GM18508 (cell line): ENCODE measurements around the gene IDH2.
"Not testable (repeated sequence)": the region's sequence is repeated elsewhere in the genome, so short reads cannot be mapped to it uniquely, and the experiment has no call there.

Source experiments
- ATAC-seq: cut with Tn5 transposase; IDR thresholded peaks from one replicate; pipeline ENCODE4 v1.9.1; 2021; ENCODE audit warnings: moderate number of reproducible peaks; ENCODE audit not compliant: insufficient read depth, unreplicated experiment

IDH2 gene

DNA sequence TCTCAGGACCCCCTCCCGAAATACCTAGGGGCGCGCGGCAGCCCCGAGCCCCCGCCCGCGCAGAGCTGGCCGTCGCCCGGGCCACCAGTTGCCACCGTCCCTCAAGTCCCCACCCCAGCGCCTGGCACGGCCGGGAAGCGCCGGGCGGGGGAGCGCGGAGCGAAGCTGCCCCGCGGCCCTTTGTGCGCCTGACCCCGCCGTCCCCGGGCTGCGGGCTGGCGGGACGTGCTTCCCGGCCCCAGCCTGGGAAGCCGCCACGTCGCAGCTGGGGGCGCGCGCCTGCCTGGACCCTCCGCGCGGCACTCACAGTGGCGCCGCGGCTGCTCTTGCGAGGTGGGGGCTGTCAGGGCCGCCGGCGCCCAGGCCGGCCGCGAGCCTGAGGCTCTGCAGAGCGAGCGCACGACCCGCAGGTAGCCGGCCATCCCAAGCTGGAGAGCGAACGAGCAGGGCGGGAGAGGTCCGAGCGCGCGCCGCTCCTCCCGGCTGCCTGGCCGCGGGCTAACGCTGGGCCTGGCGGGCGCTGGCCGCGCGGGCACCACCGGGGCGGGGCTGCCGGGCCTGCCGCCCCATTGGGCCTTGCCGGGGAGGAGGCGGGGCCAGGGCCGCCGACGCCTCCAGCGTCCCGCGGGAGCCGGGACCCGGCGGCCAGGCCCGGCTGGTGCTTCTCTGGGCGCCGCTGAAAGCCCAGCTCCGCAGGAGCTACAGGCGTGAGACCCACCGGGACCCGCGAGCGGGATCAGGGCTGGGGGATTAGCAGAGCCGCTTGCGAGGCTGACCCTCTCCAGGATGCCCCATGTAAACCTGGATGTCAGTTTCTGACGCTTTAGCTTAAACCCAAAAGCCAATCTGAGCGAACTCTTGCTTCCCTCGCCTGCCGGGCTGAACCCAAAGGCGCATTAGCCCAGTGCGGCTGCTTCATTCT is at the start of gene IDH2:
Gene IDH2 (minus strand): TSS at position 500 of the 922 bp plus-strand sequence. CDS start 78 bp downstream, at position 422.
- ATAC-seq, result no peak

DNA sequence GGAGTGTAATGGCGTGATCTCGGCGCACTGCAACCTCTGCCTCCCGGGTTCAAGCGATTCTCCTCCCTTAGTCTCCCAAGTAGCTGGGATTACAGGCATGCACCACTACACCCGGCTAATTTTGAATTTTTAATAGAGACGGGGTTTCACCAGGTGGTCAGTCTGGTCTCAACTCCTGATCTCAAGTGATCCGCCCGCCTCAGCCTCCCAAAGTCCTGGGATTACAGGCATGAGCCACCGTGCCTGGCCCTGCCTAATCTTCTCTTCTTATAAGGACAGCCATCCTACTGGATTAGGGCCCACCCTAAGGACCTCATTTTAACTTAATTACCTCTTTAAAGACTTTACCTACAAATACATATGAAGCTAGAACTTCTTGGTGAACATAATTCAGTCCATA is 48.3 kb upstream of the IDH2 start:
- not testable (repeated sequence) for ATAC-seq

- ATAC-seq, result no peak
These were observed 47.5 kb upstream of the IDH2 start for GRCh38 chr15:90149609-90150340.

GRCh38 chr15:90146198-90146761 is 44.0 kb upstream of the IDH2 start:
- not testable (repeated sequence) for ATAC-seq

GRCh38 chr15:90145761-90146160 is 43.5 kb upstream of the IDH2 start:
- ATAC-seq, result no peak

- no peak for ATAC-seq
These were observed 43.0 kb upstream of the IDH2 start for GRCh38 chr15:90145259-90145658.

- no peak for ATAC-seq
These were observed 40.9 kb upstream of the IDH2 start for GRCh38 chr15:90143166-90143655.

DNA sequence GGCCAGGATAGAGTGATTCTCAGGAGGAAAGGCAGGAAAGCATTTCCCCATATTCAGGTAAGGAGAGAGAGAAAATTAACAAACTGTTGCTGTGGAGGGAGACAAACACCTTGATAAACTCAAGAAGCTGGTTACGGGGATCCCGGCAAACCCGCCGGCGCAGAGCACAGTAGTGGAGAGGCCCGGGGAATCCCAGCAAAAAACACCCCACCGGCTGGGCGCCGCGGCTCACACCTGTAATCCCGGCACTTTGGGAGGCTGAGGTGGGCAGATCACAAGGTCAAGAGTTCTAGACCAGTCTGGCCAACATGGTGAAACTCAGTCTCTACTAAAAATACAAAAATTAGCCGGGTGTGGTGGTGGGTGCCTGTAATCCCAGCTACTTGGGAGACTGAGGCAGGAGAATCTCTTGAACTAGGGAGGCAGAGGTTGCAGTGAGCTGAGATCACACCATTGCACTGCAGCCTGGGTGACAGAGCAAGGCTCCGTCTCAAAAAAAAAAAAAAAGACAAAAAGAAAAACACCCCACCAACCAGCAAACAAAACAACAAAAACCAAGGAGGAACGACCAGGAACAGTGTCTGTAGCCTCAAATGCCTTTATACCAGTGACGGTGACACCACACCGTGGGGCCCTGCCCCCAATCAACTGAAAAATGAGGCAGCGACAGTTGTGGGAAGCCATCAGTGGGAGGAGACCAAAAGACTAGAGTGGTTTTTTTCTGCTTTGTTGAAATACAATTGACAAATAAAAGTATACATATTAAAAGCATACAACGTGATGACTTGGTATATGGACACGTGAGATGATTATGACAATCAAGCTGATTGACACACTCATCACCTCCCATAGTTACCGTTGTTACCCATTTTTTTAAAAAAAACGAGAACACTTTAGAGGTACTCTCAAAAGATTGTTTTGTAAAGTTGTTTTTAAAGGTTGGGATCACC is 40.2 kb upstream of the IDH2 start:
- no peak for ATAC-seq

GRCh38 chr15:90141646-90142045 is 39.4 kb upstream of the IDH2 start:
- ATAC-seq, result no peak

GRCh38 chr15:90139549-90139948 is 37.3 kb upstream of the IDH2 start:
- ATAC-seq, result not testable (repeated sequence)

DNA sequence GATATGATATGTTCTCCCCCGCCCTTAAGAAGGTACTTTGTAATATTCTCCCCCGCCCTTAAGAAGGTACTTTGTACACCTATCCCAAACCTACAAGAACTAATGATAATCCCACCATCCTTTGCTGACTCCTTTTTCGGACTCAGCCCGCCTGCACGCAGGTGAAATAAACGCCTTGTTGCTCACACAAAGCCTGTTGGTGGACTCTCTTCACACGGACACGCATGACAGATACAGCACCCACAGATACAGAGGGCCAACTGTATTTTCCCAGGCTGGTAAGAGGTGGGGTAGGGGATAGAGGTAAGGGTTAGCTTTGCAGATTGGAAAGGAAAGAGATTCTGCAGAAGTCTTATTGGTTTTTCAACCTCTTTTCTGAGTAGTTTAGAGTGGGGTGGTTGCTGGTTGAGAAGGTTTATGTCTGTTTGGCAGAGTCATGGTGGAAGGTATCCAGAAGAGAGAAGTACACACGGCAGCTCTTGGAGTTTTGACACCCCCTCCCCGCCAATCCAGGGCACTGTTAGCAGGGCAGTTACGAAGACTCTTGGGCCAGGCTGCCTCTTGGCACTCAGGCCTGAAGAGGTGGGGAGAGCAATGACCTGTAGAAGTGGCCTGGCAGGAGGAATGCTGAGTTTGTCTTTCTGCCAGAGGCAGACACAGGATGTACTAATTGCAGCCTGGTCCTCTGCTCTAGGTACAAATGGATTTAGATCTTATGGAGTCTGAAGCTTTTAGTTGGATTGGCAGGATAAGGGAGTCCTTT is 36.0 kb upstream of the IDH2 start:
- no peak for ATAC-seq

DNA sequence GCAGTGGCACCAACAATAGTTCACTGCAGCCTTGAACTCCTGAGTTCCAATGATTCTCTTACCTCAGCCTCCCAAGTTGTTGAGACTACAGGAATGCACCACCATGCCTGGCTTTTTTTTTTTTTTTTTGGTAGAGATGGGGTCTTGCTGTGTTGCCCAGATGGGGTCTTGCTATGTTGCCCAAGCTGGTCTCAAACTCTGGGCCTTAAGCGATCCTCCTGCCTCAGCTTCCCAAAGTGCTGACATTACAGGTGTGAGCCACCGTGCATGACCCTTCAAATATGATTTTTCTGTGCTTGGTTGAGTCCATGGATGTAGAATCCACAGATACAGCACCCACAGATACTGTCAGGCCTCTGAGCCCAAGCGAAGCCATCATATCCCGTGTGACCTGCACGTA is 30.2 kb upstream of the IDH2 start:
- ATAC-seq, result no peak

GRCh38 chr15:90131848-90132247 is 29.6 kb upstream of the IDH2 start:
- ATAC-seq, result no peak

GRCh38 chr15:90130291-90130690 is 28.0 kb upstream of the IDH2 start:
- no peak for ATAC-seq

DNA sequence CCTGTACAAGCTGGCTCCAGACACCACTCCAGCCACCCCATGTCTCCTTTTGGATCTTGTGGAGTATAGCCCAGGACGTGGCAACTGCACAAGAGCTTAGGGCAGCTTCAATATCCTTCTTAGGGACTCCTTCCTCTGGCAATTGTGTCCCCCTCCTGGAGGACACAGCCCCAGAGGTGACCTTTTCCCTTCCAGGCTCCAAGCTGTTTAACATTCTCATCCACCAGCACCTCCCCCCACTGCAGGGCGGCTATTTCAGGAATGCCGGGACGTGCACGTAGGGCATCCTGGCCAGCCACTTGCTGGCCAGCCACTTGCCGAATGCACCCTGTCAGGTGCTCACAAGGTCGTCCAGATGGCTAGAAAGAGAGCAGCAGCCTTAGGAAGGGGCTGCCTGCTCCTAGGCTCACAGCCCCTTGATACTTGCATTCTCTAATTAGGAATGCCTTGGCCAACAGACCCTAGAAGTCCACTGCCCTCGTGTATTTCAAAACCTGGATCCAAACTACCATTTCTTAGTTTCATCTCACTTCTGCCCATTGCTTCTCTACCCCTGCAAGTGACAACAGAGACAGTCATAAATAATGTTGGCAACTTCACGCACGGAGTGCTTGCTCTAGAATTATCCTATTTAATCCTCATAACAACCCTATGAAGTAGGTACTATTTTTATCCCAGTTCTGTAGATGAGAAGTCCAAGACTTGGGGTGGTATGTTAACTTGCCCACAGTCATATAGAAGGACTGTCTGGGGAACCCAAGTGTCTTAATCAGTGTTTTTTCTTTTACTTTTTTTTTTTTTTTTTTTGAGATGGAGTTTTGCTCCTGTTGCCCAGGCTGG is 24.5 kb upstream of the IDH2 start:
- ATAC-seq, result no peak

- no peak for ATAC-seq
These were observed 23.8 kb upstream of the IDH2 start for GRCh38 chr15:90126022-90126421.

DNA sequence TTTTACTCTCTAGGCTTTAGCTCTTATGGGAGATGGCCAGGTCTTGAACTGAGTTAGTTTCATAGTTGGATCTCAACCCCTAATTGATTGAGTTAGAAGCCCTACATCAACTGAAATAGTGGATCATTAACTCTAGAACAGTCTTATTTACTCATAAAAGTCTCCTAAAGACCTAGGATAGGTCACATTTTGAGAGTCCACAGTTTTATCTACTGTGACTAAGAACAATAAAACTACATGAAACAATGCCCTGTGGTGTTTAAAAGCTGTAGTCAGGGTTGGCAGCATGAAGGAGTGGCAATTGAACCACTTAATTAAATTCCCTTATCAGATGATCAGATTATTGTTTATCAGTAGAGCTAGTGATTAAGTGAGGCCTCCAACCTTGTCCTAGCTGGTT is 22.2 kb upstream of the IDH2 start:
- no peak for ATAC-seq

- no peak for ATAC-seq
These were observed 18.8 kb upstream of the IDH2 start for GRCh38 chr15:90121086-90121485.
